NCI-H2196 (cell line): ENCODE measurements around the gene CCNDBP1.
A peak's percentile ranks its signal among the peaks of the same experiment; 100 is the strongest.
"Not testable (repeated sequence)": the region's sequence is repeated elsewhere in the genome, so short reads cannot be mapped to it uniquely, and the experiment has no call there.

Source experiments
- DNase-seq: peaks from one replicate; lab custom pipeline; 2025; ENCODE audit not compliant: unreplicated experiment; lab: John Stamatoyannopoulos, UW

CCNDBP1 gene

DNA sequence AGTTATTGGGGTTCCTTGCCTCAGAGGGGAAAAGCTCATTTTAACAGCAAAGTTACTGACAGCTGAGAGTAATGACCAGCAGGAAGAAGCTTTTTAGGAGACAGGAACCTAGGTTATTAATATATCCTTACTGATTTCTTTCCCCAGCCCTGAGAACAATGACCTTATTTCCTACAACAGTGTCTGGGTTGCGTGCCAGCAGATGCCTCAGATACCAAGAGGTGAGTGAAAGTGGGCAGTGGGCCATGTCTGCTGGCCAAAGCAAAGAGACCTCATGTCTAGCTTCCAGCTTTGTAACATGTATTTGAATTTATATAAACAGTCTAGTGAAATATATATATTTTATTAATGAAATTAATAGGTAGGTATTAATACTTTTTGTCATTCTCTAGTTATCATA is 5.0 kb downstream of the CCNDBP1 start:
- no peak for DNase-seq

DNA sequence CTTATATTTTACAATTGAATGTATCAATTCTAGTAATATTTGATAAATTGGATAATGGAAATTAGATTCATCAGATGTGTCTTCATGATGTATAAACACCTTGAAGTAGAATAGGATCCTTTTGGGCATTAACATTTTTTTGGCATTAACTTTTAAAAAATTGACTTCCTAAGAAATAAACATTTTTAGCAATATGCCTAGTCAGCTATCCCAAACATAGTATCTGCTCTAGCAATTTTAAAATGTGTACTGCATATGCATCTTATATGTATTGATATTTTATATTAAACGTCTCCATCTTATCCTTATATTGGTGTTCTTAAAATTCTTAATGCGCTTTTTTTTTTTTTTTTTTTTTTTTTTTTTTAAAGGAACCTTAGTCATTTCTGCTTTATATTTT is 8.5 kb downstream of the CCNDBP1 start:
- DNase-seq, result no peak

DNA sequence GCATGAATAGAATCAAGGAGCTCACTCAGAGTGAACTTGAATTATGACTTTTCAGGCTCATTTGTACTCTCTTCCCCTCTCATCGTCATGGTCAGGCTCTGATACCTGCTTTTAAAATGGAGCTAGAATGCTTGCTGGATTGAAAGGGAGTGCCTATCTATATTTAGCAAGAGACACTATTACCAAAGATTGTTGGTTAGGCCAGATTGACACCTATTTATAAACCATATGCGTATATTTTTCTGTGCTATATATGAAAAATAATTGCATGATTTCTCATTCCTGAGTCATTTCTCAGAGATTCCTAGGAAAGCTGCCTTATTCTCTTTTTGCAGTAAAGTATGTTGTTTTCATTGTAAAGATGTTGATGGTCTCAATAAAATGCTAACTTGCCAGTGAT is 9.6 kb downstream of the CCNDBP1 start:
- no peak for DNase-seq

DNA sequence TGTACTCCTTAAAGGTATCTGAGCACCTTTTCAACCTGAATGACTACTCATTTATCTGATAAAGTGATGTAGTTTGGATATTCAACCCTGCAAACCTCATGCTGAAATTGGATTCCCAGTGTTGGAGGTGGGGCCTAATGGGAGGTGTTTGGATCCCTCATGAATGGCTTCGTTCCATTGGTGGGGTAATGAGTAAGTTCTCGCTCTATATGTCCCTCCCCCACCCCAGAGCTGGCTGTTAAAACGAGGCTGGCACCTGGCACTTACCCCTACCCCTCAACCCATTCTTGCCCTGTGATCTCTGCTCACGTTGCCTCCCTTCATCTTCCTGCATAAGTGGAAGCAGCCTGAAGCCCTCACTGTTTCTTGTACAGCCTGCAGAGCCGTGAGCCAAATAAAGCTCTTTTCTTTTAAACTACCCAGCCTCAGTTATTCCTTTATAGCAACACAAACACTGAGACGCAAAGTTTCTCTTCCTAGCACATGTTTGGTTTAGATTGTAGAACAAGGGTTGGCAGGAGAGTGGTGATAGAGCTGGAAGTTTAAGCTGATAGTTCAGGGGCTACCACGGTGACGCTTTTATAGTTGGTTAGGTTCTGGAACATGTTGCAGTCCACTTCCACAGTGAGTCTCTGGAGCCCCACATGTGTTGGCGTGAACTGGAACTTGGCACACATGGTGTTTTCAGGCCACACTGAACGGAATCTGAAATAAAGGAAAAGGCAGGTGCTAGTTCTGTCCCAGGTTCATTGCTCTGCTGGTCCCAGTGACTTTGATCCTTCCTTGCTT is 11.8 kb downstream of the CCNDBP1 start:
- DNase-seq, result no peak

DNA sequence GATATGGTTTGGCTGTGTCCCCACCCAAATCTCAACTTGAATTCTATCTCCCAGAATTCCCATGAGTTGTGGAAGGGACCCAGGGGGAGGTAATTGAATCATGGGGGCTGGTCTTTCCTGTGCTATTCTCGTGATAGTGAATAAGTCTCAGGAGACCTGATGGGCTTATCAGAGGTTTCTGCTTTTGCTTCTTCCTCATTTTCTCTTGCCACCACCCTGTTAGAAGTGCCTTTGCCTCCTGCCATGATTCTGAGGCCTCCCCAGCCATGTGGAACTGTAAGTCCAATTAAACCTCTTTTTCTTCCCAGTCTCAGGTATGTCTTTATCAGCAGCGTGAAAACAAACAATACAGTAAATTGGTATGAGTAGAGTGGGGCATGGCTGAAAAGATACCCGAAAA is 12.6 kb downstream of the CCNDBP1 start:
- DNase-seq, result not testable (repeated sequence)

DNA sequence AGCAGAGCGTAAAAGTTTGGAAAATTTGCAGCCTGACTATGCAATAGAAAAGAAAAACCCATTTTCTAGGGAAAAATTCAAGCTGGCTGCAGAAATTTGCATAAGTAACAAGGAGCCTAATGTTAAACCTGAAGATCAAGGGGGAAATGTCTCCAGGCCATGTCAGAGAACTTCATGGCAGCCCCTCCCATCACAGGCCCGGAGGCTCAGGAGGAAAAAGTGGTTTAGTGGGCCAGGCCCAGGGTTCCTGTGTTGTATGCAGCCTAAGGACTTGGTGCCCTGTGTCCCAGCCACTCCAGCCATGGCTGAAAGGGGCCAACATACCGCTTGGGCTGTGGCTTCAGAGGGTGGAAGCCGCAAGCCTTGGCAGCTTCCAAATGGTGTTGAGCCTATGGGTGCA is 13.4 kb downstream of the CCNDBP1 start:
- DNase-seq, result not testable (repeated sequence)

DNA sequence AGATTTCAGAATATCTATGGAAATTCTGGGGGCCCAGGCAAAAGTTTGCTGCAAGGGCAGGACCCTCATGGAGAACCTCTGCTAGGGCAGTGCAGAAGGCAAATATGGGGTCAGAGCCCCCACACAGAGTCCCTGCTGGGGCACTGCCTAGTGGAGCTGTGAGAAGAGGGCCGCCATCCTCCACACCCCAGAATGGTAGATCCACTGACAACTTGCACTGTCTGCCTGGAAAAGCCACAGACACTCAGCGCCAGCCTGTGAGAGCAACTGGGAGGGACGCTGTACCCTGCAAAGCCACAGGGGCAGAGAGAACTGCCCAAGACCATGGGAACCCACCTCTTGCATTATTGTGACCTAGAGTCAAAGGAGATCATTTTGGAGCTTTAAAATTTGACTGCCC is 13.8 kb downstream of the CCNDBP1 start:
- DNase-seq, result no peak

DNA sequence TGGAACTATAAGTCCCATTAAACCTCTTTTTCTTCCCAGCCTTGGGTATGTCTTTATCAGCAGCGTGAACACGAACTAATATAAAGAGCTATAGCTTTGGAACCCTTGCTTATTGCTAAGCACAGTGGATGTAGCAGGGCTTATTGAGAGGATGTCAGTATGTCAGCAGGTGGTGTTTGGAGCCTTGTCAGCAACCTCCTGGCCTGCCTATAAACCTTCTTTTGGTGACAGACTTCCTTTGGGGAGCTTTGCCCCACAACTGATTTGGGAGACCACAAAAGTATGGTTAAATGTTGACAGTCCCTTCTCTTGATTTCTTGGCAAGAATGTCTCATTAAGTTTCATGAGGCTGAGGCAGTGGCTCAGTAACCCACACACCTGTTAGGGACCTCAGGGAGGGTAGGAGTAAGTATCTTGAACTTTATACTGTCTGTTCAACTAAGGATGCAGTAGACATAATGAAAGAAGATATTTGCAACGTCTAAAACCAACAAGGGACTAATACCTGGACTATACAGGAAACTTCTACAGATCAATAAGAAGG is 14.8 kb downstream of the CCNDBP1 start:
- DNase-seq, result no peak

DNA sequence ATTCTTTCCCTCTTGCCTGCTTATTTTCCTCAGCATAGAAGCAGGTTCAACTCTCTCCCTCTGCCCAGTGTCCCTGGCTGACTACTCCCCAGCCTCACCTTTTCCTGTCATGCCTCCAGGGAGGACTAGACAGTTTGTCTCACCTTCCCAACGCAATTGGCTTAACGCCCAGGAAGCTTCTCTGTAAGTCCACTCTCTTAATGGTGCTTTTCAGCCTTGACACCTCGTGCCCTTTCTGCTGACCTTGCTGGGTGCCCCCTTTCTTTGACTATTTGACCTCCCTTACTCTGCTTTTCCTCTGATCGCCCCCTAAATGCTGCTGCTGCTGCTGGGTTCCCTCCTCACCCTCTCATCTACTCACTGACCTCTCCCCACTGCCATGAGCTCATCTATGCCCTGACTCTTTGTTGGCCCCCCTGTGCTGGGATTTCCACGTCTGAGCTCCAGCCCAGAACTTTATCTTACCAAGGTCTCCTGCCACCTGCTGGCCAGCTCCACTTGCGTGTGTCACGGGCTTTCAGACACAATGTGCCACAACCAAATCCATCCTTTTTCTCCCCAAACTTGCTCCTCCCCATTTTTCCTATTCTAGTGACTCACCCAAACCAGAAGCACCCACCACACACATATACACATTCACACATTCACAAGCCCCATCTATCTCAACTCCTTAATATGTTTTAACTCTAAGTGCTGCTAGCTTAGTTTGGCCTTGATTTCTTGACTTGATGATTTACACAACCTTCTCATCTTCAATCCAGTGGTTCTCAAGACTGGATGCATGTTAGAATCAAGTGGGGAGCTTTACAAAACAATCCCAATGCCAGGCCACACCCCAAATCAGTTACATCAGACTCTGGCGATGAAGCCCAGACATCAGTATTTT is 19.1 kb downstream of the CCNDBP1 start:
- DNase-seq, result peak; percentile 32

DNA sequence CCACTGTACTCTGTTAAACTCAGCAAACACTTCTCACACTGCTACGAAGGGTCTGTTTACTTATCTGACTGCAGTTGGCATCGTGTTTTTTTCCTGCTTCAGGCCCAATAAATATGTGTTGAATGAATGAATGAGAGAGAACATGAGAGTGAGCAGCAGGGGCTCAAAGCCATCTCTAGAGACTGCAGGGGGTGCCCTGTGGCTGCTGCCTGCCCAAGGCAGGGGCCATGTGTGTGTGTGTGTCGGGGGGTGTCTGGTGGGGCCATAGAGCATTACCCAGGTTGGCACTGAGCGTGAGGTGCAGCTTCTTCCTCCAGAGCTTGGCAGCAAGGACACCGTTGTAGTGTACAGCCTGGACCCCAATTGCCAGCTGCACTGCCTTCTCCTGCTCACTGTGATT is 20.9 kb downstream of the CCNDBP1 start:
- DNase-seq, result no peak

DNA sequence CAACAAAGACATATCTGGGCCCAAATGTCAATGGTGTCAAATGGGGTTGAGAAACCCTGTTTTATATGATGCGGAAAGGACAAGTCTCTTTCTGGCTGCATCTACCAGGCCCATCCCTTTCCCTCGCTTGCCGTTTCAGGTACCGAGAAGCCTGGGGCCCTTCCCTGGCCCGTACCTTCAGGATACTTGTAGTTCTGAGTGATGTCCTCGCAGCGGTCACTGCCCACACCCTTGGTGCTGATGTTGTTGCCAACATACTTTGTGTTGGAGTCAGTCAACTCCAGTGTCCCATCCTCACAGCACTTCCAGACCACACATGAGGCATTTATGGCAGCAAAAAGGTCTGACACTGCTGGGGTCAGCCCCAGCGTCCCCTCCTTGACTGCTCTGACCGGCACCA is 21.8 kb downstream of the CCNDBP1 start:
- DNase-seq, result no peak

DNA sequence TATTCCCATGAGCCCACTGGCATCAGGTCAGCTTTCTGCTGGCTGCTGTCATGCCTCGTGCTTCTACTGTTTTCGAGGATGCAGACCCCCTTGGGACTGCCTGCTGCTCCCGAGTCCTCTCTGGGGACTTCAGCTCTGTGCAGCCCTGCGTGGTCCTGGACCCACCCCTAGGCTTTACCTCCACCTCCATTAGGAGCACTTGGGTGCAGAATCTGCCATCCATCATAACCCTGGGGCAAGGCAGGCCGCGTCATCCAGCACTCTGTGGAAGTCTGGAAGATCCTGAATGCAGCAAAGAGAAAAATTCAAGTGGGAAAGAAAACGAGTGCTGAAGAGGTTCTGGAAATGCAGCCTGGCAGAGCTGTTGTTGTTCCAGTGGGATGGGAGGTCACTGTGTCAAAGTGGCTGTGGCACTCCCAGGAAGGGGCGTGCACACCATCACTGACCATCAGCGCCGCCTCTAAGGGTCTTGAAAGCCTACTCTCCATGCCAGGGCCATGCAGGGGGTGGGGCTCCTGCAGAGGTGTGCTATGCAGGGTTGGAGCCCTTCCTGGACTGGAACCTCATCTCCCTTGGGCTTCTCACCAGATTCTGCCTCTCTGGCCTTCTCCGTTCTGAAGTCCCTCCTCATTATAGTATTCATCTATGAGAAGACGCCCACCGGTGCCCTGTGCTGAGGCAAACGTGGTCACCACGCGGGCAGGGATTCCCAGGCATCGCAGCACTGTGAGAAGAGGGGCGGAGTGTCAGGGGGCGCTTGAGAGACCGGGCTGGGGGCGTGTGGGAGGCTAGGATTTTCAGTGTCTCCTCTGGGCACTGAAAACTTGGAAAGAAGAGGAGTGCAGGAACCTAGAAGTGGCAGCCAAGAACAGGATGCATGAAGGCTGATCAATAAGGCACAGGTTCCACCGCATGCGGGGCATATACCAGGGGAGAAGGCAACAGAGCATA is 23.1 kb downstream of the CCNDBP1 start:
- no peak for DNase-seq

DNA sequence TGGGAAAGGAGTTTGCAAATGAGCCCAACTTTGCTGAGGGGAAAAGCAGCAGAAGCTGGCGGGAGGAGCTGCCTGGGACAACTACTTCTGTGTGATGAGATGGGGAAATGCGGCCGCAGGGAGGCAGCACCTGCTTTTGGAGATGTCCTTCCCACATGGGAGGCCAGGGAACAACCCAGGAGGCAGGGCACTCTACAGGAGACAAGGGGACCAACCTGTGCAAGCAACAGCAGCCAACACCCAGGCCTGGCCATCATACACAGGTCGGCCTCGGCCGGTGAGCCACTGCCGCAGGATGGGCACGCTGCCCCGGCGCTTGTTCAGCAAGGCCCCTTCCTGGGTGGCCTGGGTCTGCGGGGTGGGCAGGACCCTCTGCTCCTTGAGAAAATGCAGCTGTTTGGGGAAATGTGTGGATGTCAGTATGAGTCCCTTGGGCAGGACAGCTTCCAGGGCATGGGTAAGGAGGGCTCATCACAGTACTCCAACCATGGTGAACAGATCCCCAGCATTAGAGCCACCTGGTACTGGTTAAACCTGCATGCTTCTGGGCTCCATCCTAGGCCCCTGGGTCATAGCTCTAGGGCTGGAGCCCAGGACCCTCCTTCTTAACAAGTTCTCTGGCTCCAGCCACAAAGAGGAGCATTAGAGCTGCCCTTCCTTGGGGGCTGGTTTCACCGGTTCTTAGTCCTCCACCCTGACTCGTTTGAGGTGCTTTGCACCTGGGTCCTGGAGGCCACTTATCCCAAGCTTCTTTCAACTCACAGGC is 24.0 kb downstream of the CCNDBP1 start:
- no peak for DNase-seq

DNA sequence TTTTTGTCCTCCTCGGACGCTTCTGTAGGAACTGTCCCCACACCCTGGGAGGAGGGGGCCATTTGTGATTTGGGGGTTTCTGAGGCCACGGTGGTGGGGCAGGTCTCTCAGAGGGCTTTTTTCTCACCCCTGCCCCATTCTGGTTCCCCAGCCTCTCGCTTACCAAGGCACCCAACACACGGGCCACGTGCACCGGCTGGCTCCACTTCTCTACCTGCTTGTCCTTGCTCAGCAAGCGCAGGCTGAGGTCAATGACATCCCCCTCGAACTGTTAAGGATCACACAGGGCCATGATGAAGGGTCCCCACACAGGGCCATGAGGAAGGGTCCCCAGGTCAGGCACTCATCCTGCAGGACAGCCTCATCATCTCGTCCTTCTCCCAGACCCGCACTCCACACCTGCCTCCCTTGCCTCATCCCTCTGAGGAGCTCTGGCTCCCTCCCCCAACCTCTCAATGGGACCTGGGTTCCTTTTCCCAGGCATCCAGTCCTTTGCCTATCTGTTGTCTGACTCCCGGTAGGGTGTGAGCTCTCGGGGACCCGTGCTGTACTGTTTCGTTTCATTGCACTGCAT is 25.1 kb downstream of the CCNDBP1 start:
- DNase-seq, result no peak

DNA sequence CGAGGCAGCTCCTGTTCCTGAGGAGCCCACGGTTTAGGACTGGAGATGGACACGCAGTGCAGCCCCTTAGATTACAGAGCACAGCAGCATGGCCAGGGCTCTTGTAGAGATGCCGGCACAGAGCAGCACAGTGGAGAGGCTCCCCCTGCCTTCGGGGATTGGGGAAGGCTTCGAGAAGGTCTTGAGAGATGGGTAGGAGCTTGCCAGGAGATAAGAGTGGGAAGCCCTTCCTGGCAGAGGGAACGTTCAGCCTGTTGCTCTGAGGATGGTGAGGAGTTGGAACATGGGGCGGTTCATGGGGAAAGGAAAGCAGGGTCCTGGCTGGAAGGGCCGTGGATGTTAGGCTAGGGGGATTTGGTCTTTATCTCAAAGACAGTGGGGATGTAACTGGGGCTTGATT is 25.6 kb downstream of the CCNDBP1 start:
- DNase-seq, result no peak

DNA sequence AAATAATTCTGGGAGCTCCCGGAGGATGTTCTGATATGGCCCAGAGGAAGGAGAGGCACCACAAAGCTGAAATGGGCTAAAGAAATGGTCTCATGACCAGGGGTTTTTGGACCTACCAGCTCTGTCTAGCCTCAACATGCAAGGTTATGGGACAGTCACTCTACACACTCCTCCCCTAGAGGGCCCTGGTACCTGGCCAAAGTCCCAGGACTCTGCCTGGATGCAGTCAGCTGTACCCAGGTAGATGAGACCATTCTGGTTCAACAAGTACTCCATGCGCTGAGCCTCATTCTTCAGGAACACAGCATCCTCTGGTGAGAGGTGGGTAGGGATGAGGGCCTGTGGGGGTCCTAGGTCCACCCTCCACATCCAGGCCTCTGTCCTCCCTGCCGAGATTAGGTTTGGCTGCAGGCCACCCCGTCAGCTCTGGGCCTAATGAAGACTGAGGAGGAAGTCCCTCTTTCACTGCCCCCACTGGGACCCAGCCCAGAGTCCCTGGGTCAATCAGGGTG is 26.1 kb downstream of the CCNDBP1 start:
- DNase-seq, result no peak

DNA sequence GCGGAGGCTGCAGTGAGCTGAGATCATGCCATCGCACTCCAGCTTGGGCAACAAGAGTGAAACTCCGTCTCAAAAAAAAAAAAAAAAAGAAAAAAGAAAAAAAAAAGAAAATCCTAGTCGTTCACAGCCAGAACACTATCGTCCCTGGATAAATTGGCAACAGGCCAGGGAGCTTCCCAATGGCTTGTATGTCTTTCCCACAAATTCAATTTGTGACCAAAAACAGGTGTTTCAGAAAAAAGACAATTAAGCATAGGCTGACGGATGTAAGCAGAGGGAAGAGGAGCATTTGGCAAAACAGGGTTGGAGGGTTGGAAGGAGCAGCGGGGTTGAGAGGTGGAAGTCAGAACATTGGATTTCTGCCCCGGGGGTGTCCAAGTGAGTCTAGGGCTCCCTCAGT is 27.1 kb downstream of the CCNDBP1 start:
- no peak for DNase-seq

DNA sequence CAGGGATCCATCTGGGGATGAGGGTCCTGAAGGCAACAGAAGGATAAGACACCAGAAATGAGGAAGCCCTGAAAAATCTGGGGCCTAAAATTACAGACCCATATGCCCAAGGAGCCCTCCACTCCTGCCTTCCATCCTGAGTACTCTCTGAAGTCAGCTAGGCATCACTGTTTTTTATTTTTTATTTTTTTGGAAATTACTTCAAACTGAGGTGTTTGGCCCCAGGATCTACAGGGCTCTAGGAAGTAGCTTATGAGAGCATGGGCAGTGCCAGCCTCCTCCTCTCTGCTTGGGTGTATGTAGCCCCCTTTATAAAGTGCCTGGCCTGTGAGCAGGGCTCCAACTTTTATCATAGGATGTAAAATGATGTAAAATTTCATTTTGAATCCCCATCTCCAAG is 27.7 kb downstream of the CCNDBP1 start:
- DNase-seq, result no peak

DNA sequence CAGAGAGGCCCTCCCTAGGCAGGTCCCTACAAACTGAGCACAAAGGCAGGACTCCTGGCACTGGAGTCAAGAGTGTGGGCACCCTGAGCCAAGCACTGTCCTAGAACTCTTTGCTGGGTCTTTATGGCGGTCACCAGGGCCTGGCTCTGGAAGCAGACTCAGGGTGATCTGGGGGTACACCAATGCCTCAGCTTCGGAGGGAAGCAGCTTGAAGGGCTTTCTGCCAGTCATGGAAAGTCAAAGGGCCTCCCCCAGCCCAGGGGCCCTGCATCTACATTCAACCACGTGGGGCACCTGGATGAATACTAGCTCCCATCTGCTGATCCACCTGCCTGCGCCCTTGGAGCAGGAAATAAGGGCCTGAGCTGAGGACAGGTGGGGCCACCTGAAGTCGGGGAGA is 28.3 kb downstream of the CCNDBP1 start:
- DNase-seq, result no peak

DNA sequence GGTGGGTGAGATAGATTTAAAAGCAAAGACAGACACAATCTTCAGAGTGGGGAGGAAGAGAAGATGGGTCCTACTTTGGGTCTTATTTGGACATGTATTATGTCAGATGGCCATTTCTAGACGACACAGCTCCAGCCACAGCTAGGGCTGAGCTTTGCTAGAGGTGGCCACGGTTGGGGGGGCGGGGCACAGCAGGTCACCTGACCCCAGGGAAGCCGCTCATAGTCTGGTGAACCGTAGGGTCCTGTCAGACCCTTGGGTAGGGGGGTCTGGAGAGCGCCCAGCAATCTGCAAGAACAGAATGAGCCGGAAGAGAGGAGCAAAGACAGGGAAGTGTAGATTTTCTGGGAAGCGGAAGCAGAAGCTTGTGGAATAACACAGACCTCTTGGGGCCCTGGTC is 29.0 kb downstream of the CCNDBP1 start:
- DNase-seq, result no peak
